D721Med (cell line): ENCODE results near the gene ZNF583.

ENCODE experiments used
- DNase-seq: peaks from one replicate; pipeline ENCODE4 v3.0.0; 2011; ENCODE audit warnings: low spot score; ENCODE audit not compliant: insufficient read length
- FAIRE-seq: peaks from 2 replicates; lab custom pipeline; 2011; peaks lifted over from hg19 to GRCh38; lab: Jason Lieb, UNC
- CTCF ChIP-seq: IDR thresholded peaks from 2 replicates; pipeline ENCODE4 v1.5.1; 2012; ENCODE audit warnings: mild to moderate bottlenecking, control low read depth; ENCODE audit not compliant: insufficient read depth; ENCODE audit errors: missing control alignments

The ZNF583 gene

GRCh38 chr19:56372281-56372680 lies 31.9 kb upstream of the ZNF583 start:
- TF ChIP-seq CTCF: no peak
- FAIRE-seq (no peak), DNase-seq (no peak)

- no peak for FAIRE-seq
- no peak for DNase-seq
- TF ChIP-seq CTCF: no peak
These were observed 26.8 kb upstream of the ZNF583 start for GRCh38 chr19:56377105-56377924.

- TF ChIP-seq CTCF: no peak
- FAIRE-seq: no peak
- no peak for DNase-seq
These were observed 20.1 kb upstream of the ZNF583 start for GRCh38 chr19:56383826-56384605.

GRCh38 chr19:56393119-56394012 lies 10.8 kb upstream of the ZNF583 start, which contains the start of gene ZNF582:
Gene ZNF582, minus strand, starts transcription at chr19:56393534. Its CDS starts 1,782 bp downstream, at chr19:56391752.
- FAIRE-seq (no peak), DNase-seq (peak; percentile 82)
- peak; percentile 66 for TF ChIP-seq CTCF

- no peak for DNase-seq
- no peak for FAIRE-seq
- TF ChIP-seq CTCF: no peak
These were observed 5.3 kb upstream of the ZNF583 start for GRCh38 chr19:56398809-56399208.

GRCh38 chr19:56400485-56400884 lies 3.6 kb upstream of the ZNF583 start:
- DNase-seq (no peak), FAIRE-seq (no peak)
- no peak for TF ChIP-seq CTCF
